C4-2B (cell line): ENCODE measurements around the gene NUFIP1.

Source experiments
- CTCF ChIP-seq: fragments of 450-650 bp; conservative IDR thresholded peaks from 2 replicates; pipeline ENCODE4 v1.5.1; 2017; ENCODE audit warnings: mild to moderate bottlenecking
- ZFX ChIP-seq: fragments of 450-650 bp; IDR thresholded peaks from 2 replicates; pipeline ENCODE4 v1.6.1; 2017

GRCh38 chr13:44968434-44968815, 20.8 kb downstream of the NUFIP1 start:
- TF ChIP-seq CTCF (no peak), ZFX (no peak)
